Endothelial cell (in vitro differentiated cells): ENCODE data around the gene TEKT5. TPM values are rescaled to one million over a fixed set of nuclear protein-coding genes. Genes with fewer than 3 reads are reported as not detected.
"Not testable (repeated sequence)": the region's sequence is repeated elsewhere in the genome, so short reads cannot be mapped to it uniquely, and the experiment has no call there.

Experiments used
- DNase-seq: peaks from one replicate; pipeline ENCODE4 v3.0.0; 2021; ENCODE audit warnings: low spot score
- H3K27ac Mint-ChIP-seq: one replicate; pipeline ENCODE4 v1.8.0; 2021; ENCODE audit warnings: mixed read lengths, inconsistent platforms; ENCODE audit not compliant: unreplicated experiment
- H3K27me3 Mint-ChIP-seq: one replicate; pipeline ENCODE4 v1.8.0; 2021; ENCODE audit warnings: mild to moderate bottlenecking, moderate library complexity, mixed read lengths, inconsistent platforms; ENCODE audit not compliant: unreplicated experiment
- H3K36me3 Mint-ChIP-seq: one replicate; pipeline ENCODE4 v1.8.0; 2021; ENCODE audit warnings: mild to moderate bottlenecking, low read depth, mixed read lengths, inconsistent platforms; ENCODE audit not compliant: unreplicated experiment
- H3K4me1 Mint-ChIP-seq: one replicate; pipeline ENCODE4 v1.8.0; 2021; ENCODE audit warnings: mild to moderate bottlenecking, mixed read lengths, inconsistent platforms; ENCODE audit not compliant: unreplicated experiment
- H3K4me3 Mint-ChIP-seq: one replicate; pipeline ENCODE4 v1.8.0; 2021; ENCODE audit warnings: mild to moderate bottlenecking, mixed read lengths, inconsistent platforms; ENCODE audit not compliant: unreplicated experiment
- H3K9me3 Mint-ChIP-seq: one replicate; pipeline ENCODE4 v1.8.0; 2021; ENCODE audit warnings: mixed read lengths, inconsistent platforms; ENCODE audit not compliant: unreplicated experiment
- CTCF ChIP-seq: fragments of 200-600 bp; sonication (generic); IDR thresholded peaks from one replicate; pipeline ENCODE4 v1.5.0; 2021; ENCODE audit warnings: antibody characterized with exemption; ENCODE audit not compliant: unreplicated experiment
- total RNA-seq: library from RNA; stranded (reverse); fragmentation: NEBNext Ultra II Directional; extraction: Animal tissue kit (Norgen Biotek cat#: 25700); gene quantifications from one replicate; pipeline ENCODE4 v1.2.1, GENCODE V29; 2021; ENCODE audit not compliant: unreplicated experiment

The TEKT5 gene
- total RNA-seq, 1 donor from 2014 or later: 0.64 TPM

- Mint-ChIP-seq H3K36me3 (no peaks in the 10 kb centered on the region), H3K4me3 (no peak overlapping the region), H3K4me1 (no peaks in the 10 kb centered on the region), H3K27me3 (no peaks in the 10 kb centered on the region), H3K9me3 (no peaks in the 10 kb centered on the region), H3K27ac (no peak overlapping the region)
- no peak for TF ChIP-seq CTCF
- no peak for DNase-seq
Observed at GRCh38 chr16:10640934-10641333, 53.8 kb downstream of the TEKT5 start.

- Mint-ChIP-seq H3K4me1 (no peaks in the 10 kb centered on the region), H3K27me3 (no peaks in the 10 kb centered on the region), H3K9me3 (no peaks in the 10 kb centered on the region), H3K36me3 (no peaks in the 10 kb centered on the region), H3K4me3 (no peak overlapping the region), H3K27ac (no peak overlapping the region)
- no peak for TF ChIP-seq CTCF
- DNase-seq: no peak
Observed at GRCh38 chr16:10638101-10638500, 56.6 kb downstream of the TEKT5 start.

- no peak for TF ChIP-seq CTCF
- no peaks in the 10 kb centered on the region for H3K27me3 Mint-ChIP-seq
- H3K4me1 Mint-ChIP-seq: no peaks in the 10 kb centered on the region
- no peak overlapping the region for H3K4me3 Mint-ChIP-seq
- no peaks in the 10 kb centered on the region for H3K9me3 Mint-ChIP-seq
- H3K27ac Mint-ChIP-seq: no peak overlapping the region
- no peak for DNase-seq
- no peaks in the 10 kb centered on the region for H3K36me3 Mint-ChIP-seq
Observed at GRCh38 chr16:10637337-10638037, 57.2 kb downstream of the TEKT5 start.

- Mint-ChIP-seq H3K4me1 (no peaks in the 10 kb centered on the region), H3K9me3 (no peaks in the 10 kb centered on the region), H3K36me3 (no peaks in the 10 kb centered on the region), H3K4me3 (no peak overlapping the region), H3K27me3 (no peaks in the 10 kb centered on the region), H3K27ac (no peak overlapping the region)
- DNase-seq: no peak
- no peak for TF ChIP-seq CTCF
Observed at GRCh38 chr16:10635365-10636021, 59.2 kb downstream of the TEKT5 start.

GRCh38 chr16:10633429-10633828, 61.3 kb downstream of the TEKT5 start:
- not testable (repeated sequence) for H3K4me1 Mint-ChIP-seq, H3K27ac Mint-ChIP-seq, H3K27me3 Mint-ChIP-seq, DNase-seq, H3K9me3 Mint-ChIP-seq, H3K36me3 Mint-ChIP-seq, H3K4me3 Mint-ChIP-seq
